Lung (tissue), 10 donors: ENCODE data around the gene FCGR3B. TPM values are rescaled to one million over a fixed set of nuclear protein-coding genes. Genes with fewer than 3 reads are reported as not detected.
"Not testable (repeated sequence)": the region's sequence is repeated elsewhere in the genome, so short reads cannot be mapped to it uniquely, and the experiment has no call there.

Experiments
- ATAC-seq: fragments of 200-7000 bp; cut with Tn5 transposase; one replicate; pipeline ENCODE4 v1.9.1; 2020; ENCODE audit warnings: moderate number of reproducible peaks; ENCODE audit not compliant: insufficient read depth, low FRiP score
- DNase-seq, 3 donors: peaks; one replicate each; pipeline ENCODE4 v3.0.0-alpha.2; 2013 to 2017
- H3K27ac ChIP-seq, 2 donors: one replicate each; pipeline ENCODE4 v1.5.1; 2013; ENCODE audit warnings: mild to moderate bottlenecking in 2 of 2, moderate library complexity in 2 of 2, control low read depth in 1 of 2, inconsistent platforms in 1 of 2, low read depth in 1 of 2, low read length in 1 of 2
- H3K27me3 ChIP-seq, 3 donors: one replicate each; pipeline ENCODE4 v1.5.1; 2013; ENCODE audit warnings: low read length in 2 of 3; ENCODE audit not compliant: control insufficient read depth in 3 of 3, insufficient read depth in 3 of 3
- H3K36me3 ChIP-seq, 4 donors: one replicate each; pipeline ENCODE4 v1.5.1; 2013; ENCODE audit warnings: low read length in 4 of 4, mild to moderate bottlenecking in 1 of 4, moderate library complexity in 1 of 4; ENCODE audit not compliant: control insufficient read depth in 4 of 4, insufficient read depth in 4 of 4
- H3K4me1 ChIP-seq, 5 donors: one replicate each; pipeline ENCODE4 v1.5.1; 2013; ENCODE audit warnings: low read length in 5 of 5, mild to moderate bottlenecking in 2 of 5, moderate library complexity in 1 of 5; ENCODE audit not compliant: control insufficient read depth in 5 of 5, insufficient read depth in 5 of 5
- H3K4me3 ChIP-seq: one replicate; pipeline ENCODE4 v1.5.1; 2013; ENCODE audit warnings: mild to moderate bottlenecking, control low read depth, moderate library complexity
- H3K9ac ChIP-seq, 2 donors: one replicate each; pipeline ENCODE4 v1.5.1; 2013; ENCODE audit warnings: low read length in 2 of 2, control low read depth in 1 of 2; ENCODE audit not compliant: insufficient read depth in 1 of 2
- H3K9me3 ChIP-seq, 4 donors: one replicate each; pipeline ENCODE4 v1.5.1; 2013; ENCODE audit warnings: low read length in 3 of 4, mild to moderate bottlenecking in 1 of 4, moderate library complexity in 1 of 4; ENCODE audit not compliant: control insufficient read depth in 4 of 4, insufficient read depth in 3 of 4
- WGBS, 2 donors: extraction: QIAGEN DNeasy Blood & Tissue Kit; methylation state at CpG; one replicate each; pipeline ENCODE4 v1.1.7; 2013; 5-methylcytosine and 5-hydroxymethylcytosine counted together
- polyA plus RNA-seq, 2 donors: library from polyadenylated mRNA; stranded (reverse); fragments of 200-250 nt; gene quantifications; one replicate each; pipeline ENCODE4 v1.2.1, GENCODE V29; 2013
- total RNA-seq, 2 donors: library from RNA; depleted of rRNA in 1 of 2; stranded (reverse); fragments of >200 nt in 1 of 2; gene quantifications; one replicate each; pipeline ENCODE4 v1.2.1, GENCODE V29; 2014 to 2021
- donor health status: Bipolar disorder and iron deficiency.
- donor health status: healthy.
- donor health status: DM: yes; HTN: yes; CAD: no.

Gene FCGR3B
- total and polyA plus RNA-seq, 4 donors, result 1.8 to 79.0 (median 12.8) TPM

- not testable (repeated sequence) for ATAC-seq, H3K36me3 ChIP-seq, H3K9ac ChIP-seq, H3K4me3 ChIP-seq, H3K27ac ChIP-seq, DNase-seq, H3K9me3 ChIP-seq, H3K4me1 ChIP-seq
- WGBS, 2 donors, result 88 to 89% methylated on average over 3 to 4 of the region's 4 CpGs
- H3K27me3 ChIP-seq, result peaks cover 0 to 15% (median 7%) of the 10 kb centered on the region in 3 donors
Observed at GRCh38 chr1:161618517-161618916, 12.5 kb downstream of the FCGR3B start.

GRCh38 chr1:161616417-161616816, 14.6 kb downstream of the FCGR3B start:
- not testable (repeated sequence) for ATAC-seq, DNase-seq, H3K4me1 ChIP-seq, H3K27me3 ChIP-seq, H3K27ac ChIP-seq, H3K9me3 ChIP-seq, H3K4me3 ChIP-seq, H3K36me3 ChIP-seq, H3K9ac ChIP-seq
- WGBS, 2 donors, result 91 to 92% methylated on average over 20 to 30 of the region's 30 CpGs

GRCh38 chr1:161613142-161613514, 17.8 kb downstream of the FCGR3B start:
- H3K9me3 ChIP-seq, H3K4me3 ChIP-seq, H3K27ac ChIP-seq, H3K36me3 ChIP-seq, ATAC-seq, H3K27me3 ChIP-seq, H3K4me1 ChIP-seq: not testable (repeated sequence)
- DNase-seq, result peak; percentile 55 to 89 (median 86)
- 42 to 48% methylated on average over 4 to 6 of the region's 6 CpGs for WGBS, 2 donors
- H3K9ac ChIP-seq, result peak overlapping the region in 1 of 2 donors; percentile 54

DNA sequence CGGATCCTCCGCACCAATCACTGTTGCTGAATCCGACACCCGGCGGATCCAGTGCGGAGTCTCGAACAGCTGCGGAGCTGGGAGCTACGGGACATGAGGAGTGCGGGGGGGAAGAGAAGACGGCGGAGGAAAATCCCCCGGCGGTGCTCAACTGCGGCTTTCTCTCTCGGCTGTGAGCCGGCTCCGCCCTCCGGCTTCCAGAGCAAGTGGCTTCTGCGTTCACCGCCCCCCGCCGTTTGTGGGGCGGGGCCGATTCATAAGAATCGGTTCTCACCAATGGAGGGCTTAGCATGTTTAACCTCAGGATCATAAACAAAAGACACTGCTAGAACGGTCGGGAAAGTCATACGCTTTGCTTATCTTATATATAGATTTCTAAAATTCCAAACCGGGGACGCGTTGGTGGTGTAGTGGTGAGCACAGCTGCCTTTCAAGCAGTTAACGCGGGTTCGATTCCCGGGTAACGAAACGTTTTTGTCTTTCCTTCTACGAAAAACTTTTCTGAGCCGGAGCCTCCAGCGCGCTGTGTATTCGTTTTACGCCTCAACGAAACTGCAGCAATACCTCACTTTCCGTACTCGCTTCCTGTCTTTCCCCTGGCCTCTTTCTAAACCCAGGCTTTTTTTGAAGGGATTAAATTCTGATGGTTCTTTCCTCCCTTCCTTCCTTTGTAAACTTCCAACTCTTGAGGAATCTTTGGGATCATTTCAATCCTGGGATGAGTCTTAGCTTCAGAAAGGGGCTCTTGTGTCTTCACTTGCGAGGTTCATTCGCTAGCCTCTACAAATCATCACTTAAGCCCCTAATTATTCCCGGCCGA, 18.4 kb downstream of the FCGR3B start:
- peak; percentile 97 to 100 (median 99) for DNase-seq
- WGBS, 2 donors, result 6% methylated on average over 43 to 49 of the region's 51 CpGs
- ATAC-seq, result peak; percentile 92
- peak overlapping the region; percentile 21 for H3K4me3 ChIP-seq
- H3K36me3 ChIP-seq, H3K9me3 ChIP-seq, H3K27me3 ChIP-seq, H3K4me1 ChIP-seq: not testable (repeated sequence)
- H3K27ac ChIP-seq, result peak overlapping the region; percentile 56 to 67
- H3K9ac ChIP-seq, result peak overlapping the region in 1 of 2 donors; percentile 97

DNA sequence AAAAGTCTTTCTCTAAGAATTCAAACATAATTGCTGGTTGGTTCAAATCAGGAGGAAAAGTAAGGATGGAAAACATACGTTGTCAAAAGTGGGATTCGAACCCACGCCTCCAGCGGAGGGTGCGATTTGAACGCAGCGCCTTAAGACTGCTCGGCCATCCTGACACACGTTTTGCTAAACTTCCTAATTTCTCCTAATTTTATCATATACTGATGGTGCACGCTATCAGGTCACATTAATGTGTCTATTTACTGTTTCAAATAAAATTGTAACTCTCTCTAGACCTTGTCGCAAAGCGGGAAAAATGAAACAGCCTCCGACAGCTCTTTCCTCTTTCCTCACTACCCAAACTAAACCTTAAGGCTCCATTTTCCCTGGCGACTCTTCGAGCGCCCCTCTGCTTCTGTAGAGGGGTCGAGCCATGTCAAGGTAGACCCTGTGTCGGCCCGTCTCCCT, 19.1 kb downstream of the FCGR3B start:
- peak overlapping the region in 1 of 2 donors; percentile 87 for H3K9ac ChIP-seq
- H3K4me3 ChIP-seq, result peak overlapping the region; percentile 42
- H3K4me1 ChIP-seq, H3K27me3 ChIP-seq, H3K36me3 ChIP-seq, H3K9me3 ChIP-seq: not testable (repeated sequence)
- WGBS, 2 donors, result 2 to 3% methylated on average over 16 to 18 of the region's 19 CpGs
- DNase-seq (peak; percentile 41 to 85 (median 77)), ATAC-seq (peak; percentile 5)
- H3K27ac ChIP-seq, result peak overlapping the region; percentile 56 to 67

GRCh38 chr1:161610198-161610597, 20.8 kb downstream of the FCGR3B start:
- 11 to 26% methylated on average over 4 of the region's 4 CpGs for WGBS, 2 donors
- peak in 1 of 3 donors; percentile 21 for DNase-seq
- H3K9me3 ChIP-seq, H3K4me3 ChIP-seq, H3K4me1 ChIP-seq, H3K9ac ChIP-seq, H3K27ac ChIP-seq, ATAC-seq, H3K27me3 ChIP-seq, H3K36me3 ChIP-seq: not testable (repeated sequence)

- H3K9ac ChIP-seq, H3K4me1 ChIP-seq, ATAC-seq, H3K27me3 ChIP-seq, DNase-seq, H3K9me3 ChIP-seq, H3K27ac ChIP-seq, H3K36me3 ChIP-seq, H3K4me3 ChIP-seq: not testable (repeated sequence)
- WGBS, 2 donors, result 87 to 90% methylated on average over 44 to 57 of the region's 58 CpGs
Observed at GRCh38 chr1:161606541-161607336, 24.2 kb downstream of the FCGR3B start.
